Fibroblast of skin of right biceps (primary cell): ENCODE measurements around the gene ATE1.
"Not testable (repeated sequence)": the region's sequence is repeated elsewhere in the genome, so short reads cannot be mapped to it uniquely, and the experiment has no call there.

Experiments
- DNase-seq: peaks from one replicate; pipeline ENCODE4 v3.0.0-alpha.2; 2013

Gene ATE1

GRCh38 chr10:121929585-121930267 is 1.9 kb upstream of the ATE1 start:
- DNase-seq, result not testable (repeated sequence)

DNA sequence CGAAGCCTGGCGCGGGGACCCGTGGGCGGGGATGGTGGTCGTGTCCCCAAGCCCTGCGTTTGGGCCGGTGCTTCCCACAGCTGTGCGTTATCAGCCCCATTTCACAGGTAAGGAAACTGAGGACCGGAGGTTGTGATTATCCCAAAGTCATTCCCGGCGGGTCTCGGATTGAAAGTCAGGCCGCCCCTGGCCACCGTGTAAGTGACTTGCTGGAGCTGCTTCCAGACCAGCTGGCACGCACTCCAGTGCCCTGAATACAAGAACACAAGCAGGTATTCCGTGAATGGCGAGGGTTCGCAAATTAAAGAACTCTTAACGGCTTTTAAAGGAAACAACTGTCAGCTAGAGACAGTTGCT is 675 bp upstream of the ATE1 start:
- peak; percentile 19 for DNase-seq

- peak; percentile 34 for DNase-seq
Measured at GRCh38 chr10:121927318-121927840, 452 bp downstream of the ATE1 start.

- DNase-seq, result peak; percentile 10
Measured at GRCh38 chr10:121926671-121927317, 1.0 kb downstream of the ATE1 start.

GRCh38 chr10:121926157-121926556 is 1.7 kb downstream of the ATE1 start:
- DNase-seq, result no peak

- DNase-seq, result no peak
Measured at GRCh38 chr10:121921238-121921931, 6.4 kb downstream of the ATE1 start.

DNA sequence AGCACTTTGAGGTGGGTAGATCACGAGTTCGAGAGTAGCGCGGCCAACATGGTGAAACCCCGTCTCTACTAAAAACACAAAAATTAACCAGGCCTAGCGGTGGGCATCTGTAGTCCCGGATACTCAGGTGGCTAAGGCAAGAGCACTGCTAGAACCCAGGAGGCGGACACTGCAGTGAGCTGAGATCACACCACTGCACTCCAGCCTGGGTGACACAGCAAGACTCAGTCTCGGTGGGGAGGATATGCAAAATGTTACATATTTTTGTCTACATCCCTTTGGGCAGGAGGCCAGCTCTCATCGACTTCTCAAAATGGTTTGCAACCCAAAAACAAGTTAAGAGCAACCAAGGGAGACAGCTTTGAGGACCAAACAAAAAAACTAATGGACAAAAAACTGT is 8.2 kb downstream of the ATE1 start:
- DNase-seq, result no peak

- DNase-seq, result not testable (repeated sequence)
Measured at GRCh38 chr10:121918800-121919199, 9.0 kb downstream of the ATE1 start.

GRCh38 chr10:121914661-121915060 is 13.2 kb downstream of the ATE1 start:
- DNase-seq, result no peak

DNA sequence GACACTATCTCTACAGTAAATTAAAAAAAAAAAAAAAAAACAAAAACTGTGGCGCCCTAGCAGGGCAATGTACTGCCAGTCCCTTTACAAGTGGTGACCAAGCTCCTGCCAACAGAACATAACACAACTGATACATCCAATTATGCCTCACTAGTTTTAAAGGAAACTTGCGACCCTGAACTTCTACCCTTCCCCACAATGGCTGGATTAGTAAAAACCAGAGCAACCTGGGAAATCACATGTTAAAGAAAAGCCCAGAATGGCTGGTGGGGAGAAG is 16.5 kb downstream of the ATE1 start:
- DNase-seq, result no peak

DNA sequence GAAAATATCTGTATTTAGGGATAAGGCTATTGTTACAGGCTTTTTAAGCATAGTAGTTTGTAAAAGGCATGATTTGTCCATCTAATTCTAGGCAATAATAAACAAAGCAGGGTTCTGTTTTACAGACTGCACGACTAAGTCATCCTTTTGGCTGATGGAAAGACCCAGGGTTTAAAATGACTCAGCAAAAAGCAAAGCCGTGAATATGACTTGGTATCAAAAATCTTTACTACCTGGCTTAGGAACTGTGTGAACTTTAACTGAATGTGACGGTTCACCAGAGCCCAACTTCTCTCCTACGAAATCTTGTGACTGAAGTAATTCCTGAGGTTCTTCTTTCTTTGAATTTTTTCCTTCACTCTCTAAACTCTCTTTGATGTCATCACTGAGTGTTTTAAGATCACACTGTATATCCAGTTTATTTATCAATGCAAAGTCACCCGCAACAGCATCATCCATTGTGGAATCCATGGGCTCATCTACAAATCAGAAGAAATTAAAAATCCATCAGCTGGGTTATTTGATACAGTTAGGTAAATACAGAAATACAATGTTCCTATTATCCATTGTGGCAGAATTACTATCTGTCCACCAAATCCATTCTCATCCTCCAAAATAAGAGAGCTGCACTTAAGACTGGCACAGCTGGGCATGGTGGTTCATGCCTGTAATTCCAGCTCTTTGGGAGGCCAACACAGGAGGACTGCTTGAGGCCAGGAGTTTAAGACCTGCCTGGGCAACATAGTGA is 17.0 kb downstream of the ATE1 start:
- DNase-seq, result peak; percentile 7

- DNase-seq, result no peak
Measured at GRCh38 chr10:121904888-121905287, 22.9 kb downstream of the ATE1 start.

- peak; percentile 59 for DNase-seq
Measured at GRCh38 chr10:121900443-121901174, 27.2 kb downstream of the ATE1 start.

DNA sequence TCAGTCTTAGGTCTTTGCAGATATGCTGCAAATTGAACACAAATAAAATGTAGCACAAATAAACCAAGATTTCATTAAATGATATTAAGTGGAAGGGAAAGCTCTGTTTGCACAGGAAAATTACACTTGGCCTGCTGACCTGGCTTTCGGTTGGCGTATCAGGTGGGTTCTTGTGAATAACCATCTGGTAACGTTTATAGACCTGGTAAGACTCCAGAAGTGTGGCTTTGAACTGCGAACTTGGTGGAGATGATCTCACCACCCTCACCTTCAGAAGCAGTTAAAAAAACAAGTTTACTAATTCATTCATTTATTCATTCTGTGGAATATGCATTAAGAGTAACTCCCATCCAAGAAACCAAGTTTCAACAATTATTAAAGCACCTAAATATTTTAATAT is 28.1 kb downstream of the ATE1 start:
- DNase-seq, result no peak

DNA sequence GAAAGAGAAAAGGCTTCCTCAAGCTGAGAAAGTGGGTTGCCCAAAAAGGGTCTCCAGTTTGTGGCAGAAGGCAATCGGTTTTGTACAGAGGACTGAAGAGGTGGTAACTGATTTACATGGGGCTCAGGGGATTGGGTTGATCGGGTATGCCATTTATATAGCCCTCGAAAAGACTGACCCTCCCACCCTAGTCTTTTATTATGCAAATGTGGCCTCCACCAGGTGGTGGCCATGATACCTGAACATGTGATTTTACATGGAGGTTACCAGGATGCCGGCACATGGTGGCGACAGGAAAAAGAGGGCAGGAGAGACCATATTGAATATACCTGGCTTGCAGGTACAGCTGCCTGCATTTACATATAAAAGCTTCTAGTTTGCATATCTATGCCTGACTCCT is 36.7 kb downstream of the ATE1 start:
- no peak for DNase-seq

GRCh38 chr10:121889212-121889611 is 38.6 kb downstream of the ATE1 start:
- DNase-seq, result no peak

DNA sequence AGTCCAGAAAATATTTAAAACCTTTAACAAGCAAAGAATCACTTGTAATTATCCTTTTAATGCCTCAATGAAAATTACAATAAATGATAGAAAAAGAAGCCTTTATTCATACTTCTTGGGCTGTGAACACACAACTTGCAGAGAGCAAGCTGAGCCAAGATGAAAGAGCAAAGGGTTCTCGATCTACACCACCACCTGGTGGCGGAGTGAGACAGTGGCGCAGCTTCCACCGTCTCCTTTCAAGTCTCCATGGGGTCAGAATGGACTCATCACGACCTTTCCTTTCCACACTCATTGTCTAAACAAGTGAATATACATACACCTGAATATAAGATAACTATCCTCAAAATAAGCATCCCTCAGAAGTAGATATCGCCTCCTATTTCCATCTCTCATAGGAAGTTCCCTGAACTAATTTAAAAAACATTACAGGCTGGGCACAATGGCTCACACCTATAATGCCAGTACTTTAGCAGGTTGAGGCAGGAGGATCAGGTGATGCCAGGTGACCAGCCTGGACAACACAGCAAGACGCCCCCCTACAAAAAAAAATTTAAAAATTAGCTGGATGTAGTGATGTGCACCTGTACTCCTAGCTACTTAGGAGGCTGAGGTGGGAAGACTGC is 40.7 kb downstream of the ATE1 start:
- DNase-seq, result peak; percentile 58

DNA sequence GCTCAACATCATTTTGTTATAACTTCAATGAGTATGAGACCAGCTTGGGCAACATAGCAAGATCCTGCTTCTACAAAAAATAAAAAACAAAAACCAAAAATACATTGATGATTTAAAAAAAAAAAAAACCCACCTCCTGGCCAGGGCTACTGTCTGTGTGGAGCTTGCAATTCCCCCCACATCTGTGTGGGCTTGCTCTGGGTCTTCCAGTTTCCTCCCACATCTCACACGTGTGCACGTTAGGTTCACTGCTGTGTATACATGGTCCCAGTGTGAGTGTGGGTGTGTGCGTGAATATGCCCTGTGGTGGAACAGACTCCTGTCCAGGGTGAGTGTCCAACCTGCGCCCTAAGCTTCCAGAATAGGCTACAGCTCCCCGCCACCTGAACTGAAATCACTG is 41.6 kb downstream of the ATE1 start:
- no peak for DNase-seq

DNA sequence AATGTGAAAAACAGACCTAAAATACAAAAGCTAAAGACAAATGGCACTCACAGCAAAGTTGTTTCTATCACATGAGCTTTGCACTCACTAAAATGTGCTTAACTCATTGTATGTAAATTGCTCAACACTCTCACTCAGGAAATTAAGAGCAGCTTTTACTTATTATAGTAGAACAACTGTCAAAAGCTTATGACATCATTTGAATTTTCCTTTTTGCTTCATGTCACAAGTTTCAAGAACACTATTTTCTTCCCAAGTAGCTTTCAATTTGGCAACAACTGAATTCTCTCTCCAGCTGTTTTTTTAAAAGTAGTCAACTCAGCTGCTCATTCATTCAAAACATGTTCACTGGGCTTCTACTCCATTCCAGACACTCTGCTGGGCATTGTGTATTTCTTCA is 46.9 kb downstream of the ATE1 start:
- peak; percentile 19 for DNase-seq

DNA sequence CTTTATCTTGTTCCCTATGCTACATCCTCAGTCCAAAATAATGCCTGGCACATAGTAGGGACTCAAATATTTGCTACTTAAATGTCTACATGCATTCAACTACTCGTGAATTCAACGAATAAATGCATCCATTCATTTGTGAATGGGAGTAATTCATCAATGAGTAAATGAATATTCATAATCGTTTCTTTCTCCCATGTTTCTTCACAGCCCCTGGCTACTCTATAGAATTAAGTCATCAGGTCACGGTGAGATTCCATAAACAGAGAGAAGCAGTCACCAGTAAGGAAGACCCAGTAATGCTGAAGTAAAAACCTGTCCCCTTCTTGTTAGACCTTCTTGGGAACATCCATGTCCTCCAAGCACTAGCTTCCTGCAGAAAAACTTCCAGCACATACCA is 48.4 kb downstream of the ATE1 start:
- no peak for DNase-seq

- DNase-seq, result peak; percentile 14
Measured at GRCh38 chr10:121873236-121873635, 54.6 kb downstream of the ATE1 start.

DNA sequence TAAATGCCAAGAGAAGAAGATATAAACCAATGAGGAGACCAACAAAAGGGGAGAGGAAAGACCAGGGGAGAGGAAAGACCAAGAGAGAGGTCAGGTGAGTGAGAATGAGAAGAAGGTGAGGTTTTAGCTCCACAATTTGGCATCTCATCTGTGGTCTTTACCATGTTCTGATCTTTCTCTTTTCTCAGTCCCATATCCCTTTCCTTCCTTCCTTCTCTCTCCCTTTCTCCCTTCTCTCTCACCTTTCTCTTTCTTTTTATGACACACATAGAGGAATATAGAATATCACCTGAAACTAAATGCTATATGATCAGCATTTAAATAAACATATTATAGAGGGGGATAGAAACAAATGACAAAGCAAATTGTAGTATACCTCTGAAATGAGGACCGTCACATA is 57.4 kb downstream of the ATE1 start:
- DNase-seq, result no peak
